Spleen (tissue), 7 donors: ENCODE measurements around the gene MEIS1.

Experiments
- POLR2A ChIP-seq, 3 donors: fragments of 450-650 bp; IDR thresholded peaks; one replicate each; pipeline ENCODE4 v1.5.1; 2017; ENCODE audit warnings: antibody characterized with exemption in 3 of 3, mild to moderate bottlenecking in 1 of 3
- POLR2AphosphoS5 ChIP-seq, 3 donors: sonication (generic); formaldehyde crosslinking; IDR thresholded peaks; one replicate each; pipeline ENCODE4 v1.5.1; 2017; ENCODE audit warnings: antibody characterized with exemption in 3 of 3
- TF ChIP-seq, protein P1 (sequence below), 11 experiments: fragments of 200-600 bp in 7 of 11; fragments of 450-650 bp in 4 of 11; sonication (generic) in 4 of 11; IDR thresholded peaks in 8 of 11; conservative IDR thresholded peaks in 3 of 11; 1 replicate in 7 of 11; 2 replicates in 4 of 11; pipeline versions ENCODE4 v1.4.0 to v1.8.0; 2016 to 2021; ENCODE audit warnings: antibody characterized with exemption in 11 of 11, inconsistent platforms in 4 of 11, mild to moderate bottlenecking in 1 of 11
- donor health status: DM: no; HTN: no; CAD: no; lungs with moderate emphysema.
- donor health status: DM: no; HTN: no; CAD: no.
- donor health status: DM: no; HTN: no; CAD: no.

- TF ChIP-seq, protein P1, sequence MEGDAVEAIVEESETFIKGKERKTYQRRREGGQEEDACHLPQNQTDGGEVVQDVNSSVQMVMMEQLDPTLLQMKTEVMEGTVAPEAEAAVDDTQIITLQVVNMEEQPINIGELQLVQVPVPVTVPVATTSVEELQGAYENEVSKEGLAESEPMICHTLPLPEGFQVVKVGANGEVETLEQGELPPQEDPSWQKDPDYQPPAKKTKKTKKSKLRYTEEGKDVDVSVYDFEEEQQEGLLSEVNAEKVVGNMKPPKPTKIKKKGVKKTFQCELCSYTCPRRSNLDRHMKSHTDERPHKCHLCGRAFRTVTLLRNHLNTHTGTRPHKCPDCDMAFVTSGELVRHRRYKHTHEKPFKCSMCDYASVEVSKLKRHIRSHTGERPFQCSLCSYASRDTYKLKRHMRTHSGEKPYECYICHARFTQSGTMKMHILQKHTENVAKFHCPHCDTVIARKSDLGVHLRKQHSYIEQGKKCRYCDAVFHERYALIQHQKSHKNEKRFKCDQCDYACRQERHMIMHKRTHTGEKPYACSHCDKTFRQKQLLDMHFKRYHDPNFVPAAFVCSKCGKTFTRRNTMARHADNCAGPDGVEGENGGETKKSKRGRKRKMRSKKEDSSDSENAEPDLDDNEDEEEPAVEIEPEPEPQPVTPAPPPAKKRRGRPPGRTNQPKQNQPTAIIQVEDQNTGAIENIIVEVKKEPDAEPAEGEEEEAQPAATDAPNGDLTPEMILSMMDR (IDR thresholded peaks at IDR 0.05 in 8 of 11, conservative IDR thresholded peaks at IDR 0.05 in 3 of 11), result no peak
- TF ChIP-seq POLR2A (IDR thresholded peaks at IDR 0.05) (no peak), POLR2AphosphoS5 (IDR thresholded peaks at IDR 0.05) (no peak)
These were observed 135.0 kb downstream of the MEIS1 start for GRCh38 chr2:66569974-66570373.
